Measurements from ENCODE around the gene SERPINA10. TPM values are rescaled to one million over a fixed set of nuclear protein-coding genes. Genes with fewer than 3 reads are reported as not detected.

Gene SERPINA10
- total and polyA plus RNA-seq, 2 experiments from 2014 or later: 0.11 TPM; not detected in 1

- TF ChIP-seq, protein P1, sequence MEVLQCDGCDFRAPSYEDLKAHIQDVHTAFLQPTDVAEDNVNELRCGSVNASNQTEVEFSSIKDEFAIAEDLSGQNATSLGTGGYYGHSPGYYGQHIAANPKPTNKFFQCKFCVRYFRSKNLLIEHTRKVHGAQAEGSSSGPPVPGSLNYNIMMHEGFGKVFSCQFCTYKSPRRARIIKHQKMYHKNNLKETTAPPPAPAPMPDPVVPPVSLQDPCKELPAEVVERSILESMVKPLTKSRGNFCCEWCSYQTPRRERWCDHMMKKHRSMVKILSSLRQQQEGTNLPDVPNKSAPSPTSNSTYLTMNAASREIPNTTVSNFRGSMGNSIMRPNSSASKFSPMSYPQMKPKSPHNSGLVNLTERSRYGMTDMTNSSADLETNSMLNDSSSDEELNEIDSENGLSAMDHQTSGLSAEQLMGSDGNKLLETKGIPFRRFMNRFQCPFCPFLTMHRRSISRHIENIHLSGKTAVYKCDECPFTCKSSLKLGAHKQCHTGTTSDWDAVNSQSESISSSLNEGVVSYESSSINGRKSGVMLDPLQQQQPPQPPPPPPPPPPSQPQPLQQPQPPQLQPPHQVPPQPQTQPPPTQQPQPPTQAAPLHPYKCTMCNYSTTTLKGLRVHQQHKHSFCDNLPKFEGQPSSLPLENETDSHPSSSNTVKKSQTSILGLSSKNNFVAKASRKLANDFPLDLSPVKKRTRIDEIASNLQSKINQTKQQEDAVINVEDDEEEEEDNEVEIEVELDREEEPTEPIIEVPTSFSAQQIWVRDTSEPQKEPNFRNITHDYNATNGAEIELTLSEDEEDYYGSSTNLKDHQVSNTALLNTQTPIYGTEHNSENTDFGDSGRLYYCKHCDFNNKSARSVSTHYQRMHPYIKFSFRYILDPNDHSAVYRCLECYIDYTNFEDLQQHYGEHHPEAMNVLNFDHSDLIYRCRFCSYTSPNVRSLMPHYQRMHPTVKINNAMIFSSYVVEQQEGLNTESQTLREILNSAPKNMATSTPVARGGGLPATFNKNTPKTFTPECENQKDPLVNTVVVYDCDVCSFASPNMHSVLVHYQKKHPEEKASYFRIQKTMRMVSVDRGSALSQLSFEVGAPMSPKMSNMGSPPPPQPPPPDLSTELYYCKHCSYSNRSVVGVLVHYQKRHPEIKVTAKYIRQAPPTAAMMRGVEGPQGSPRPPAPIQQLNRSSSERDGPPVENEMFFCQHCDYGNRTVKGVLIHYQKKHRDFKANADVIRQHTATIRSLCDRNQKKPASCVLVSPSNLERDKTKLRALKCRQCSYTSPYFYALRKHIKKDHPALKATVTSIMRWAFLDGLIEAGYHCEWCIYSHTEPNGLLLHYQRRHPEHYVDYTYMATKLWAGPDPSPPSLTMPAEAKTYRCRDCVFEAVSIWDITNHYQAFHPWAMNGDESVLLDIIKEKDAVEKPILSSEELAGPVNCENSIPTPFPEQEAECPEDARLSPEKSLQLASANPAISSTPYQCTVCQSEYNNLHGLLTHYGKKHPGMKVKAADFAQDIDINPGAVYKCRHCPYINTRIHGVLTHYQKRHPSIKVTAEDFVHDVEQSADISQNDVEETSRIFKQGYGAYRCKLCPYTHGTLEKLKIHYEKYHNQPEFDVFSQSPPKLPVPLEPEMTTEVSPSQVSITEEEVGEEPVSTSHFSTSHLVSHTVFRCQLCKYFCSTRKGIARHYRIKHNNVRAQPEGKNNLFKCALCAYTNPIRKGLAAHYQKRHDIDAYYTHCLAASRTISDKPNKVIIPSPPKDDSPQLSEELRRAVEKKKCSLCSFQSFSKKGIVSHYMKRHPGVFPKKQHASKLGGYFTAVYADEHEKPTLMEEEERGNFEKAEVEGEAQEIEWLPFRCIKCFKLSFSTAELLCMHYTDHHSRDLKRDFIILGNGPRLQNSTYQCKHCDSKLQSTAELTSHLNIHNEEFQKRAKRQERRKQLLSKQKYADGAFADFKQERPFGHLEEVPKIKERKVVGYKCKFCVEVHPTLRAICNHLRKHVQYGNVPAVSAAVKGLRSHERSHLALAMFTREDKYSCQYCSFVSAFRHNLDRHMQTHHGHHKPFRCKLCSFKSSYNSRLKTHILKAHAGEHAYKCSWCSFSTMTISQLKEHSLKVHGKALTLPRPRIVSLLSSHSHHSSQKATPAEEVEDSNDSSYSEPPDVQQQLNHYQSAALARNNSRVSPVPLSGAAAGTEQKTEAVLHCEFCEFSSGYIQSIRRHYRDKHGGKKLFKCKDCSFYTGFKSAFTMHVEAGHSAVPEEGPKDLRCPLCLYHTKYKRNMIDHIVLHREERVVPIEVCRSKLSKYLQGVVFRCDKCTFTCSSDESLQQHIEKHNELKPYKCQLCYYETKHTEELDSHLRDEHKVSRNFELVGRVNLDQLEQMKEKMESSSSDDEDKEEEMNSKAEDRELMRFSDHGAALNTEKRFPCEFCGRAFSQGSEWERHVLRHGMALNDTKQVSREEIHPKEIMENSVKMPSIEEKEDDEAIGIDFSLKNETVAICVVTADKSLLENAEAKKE (CRISPR knock-in tag; IDR thresholded peaks at IDR 0.05): no peak
Measured at GRCh38 chr14:94310248-94310647, 17.2 kb upstream of the SERPINA10 start (continued).

- no peak for TF ChIP-seq ZNF114 (CRISPR knock-in tag; IDR thresholded peaks at IDR 0.05)
- no peak for TF ChIP-seq CTCF (conservative IDR thresholded peaks at IDR 0.05; ENCODE audit: low read depth in 2 of 2)
- TF ChIP-seq STAT1 (IDR thresholded peaks at IDR 0.05; ENCODE audit: unreplicated experiment): no peak
- no peak for TF ChIP-seq POLR2AphosphoS5 (IDR thresholded peaks at IDR 0.05; ENCODE audit: low read depth)
- TF ChIP-seq, protein P2, sequence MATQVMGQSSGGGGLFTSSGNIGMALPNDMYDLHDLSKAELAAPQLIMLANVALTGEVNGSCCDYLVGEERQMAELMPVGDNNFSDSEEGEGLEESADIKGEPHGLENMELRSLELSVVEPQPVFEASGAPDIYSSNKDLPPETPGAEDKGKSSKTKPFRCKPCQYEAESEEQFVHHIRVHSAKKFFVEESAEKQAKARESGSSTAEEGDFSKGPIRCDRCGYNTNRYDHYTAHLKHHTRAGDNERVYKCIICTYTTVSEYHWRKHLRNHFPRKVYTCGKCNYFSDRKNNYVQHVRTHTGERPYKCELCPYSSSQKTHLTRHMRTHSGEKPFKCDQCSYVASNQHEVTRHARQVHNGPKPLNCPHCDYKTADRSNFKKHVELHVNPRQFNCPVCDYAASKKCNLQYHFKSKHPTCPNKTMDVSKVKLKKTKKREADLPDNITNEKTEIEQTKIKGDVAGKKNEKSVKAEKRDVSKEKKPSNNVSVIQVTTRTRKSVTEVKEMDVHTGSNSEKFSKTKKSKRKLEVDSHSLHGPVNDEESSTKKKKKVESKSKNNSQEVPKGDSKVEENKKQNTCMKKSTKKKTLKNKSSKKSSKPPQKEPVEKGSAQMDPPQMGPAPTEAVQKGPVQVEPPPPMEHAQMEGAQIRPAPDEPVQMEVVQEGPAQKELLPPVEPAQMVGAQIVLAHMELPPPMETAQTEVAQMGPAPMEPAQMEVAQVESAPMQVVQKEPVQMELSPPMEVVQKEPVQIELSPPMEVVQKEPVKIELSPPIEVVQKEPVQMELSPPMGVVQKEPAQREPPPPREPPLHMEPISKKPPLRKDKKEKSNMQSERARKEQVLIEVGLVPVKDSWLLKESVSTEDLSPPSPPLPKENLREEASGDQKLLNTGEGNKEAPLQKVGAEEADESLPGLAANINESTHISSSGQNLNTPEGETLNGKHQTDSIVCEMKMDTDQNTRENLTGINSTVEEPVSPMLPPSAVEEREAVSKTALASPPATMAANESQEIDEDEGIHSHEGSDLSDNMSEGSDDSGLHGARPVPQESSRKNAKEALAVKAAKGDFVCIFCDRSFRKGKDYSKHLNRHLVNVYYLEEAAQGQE (IDR thresholded peaks at IDR 0.05; ENCODE audit: unreplicated experiment): no peak
- no peak for TF ChIP-seq NANOG (IDR thresholded peaks at IDR 0.05; ENCODE audit: borderline replicate concordance)
- TF ChIP-seq, protein P3, sequence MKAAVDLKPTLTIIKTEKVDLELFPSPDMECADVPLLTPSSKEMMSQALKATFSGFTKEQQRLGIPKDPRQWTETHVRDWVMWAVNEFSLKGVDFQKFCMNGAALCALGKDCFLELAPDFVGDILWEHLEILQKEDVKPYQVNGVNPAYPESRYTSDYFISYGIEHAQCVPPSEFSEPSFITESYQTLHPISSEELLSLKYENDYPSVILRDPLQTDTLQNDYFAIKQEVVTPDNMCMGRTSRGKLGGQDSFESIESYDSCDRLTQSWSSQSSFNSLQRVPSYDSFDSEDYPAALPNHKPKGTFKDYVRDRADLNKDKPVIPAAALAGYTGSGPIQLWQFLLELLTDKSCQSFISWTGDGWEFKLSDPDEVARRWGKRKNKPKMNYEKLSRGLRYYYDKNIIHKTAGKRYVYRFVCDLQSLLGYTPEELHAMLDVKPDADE (IDR thresholded peaks at IDR 0.05): no peak
- no peak for TF ChIP-seq JUNB (IDR thresholded peaks at IDR 0.05; ENCODE audit: unreplicated experiment)
- no peak for TF ChIP-seq EZH2phosphoT487 (IDR thresholded peaks at IDR 0.05; ENCODE audit: unreplicated experiment)
- H3K4me2 ChIP-seq: no peak overlapping the region
- no peaks in the 10 kb centered on the region for H3K79me2 ChIP-seq (replicated peaks; ENCODE audit: insufficient read depth)
- H4K20me1 ChIP-seq (replicated peaks; ENCODE audit: insufficient read depth): no peaks in the 10 kb centered on the region
- Mint-ChIP-seq H3K9me3 (peaks cover 21% of the 10 kb centered on the region), H3K27me3 (ENCODE audit: insufficient read depth, low read depth, poor library complexity) (peaks cover 7% of the 10 kb centered on the region), H3K36me3 (ENCODE audit: low read depth) (peaks cover 10% of the 10 kb centered on the region), H3K4me3 (no peak overlapping the region), H3K27ac (no peak overlapping the region), H3K4me1 (no peaks in the 10 kb centered on the region)
- no peak for DNase-seq (ENCODE audit: low spot score)
- H3K27me3 ChIP-seq (ENCODE audit: insufficient read depth): no peaks in the 10 kb centered on the region
- H3K27ac ChIP-seq (ENCODE audit: low read depth): no peak overlapping the region
- H3K4me3 ChIP-seq: no peak overlapping the region
- H2AFZ ChIP-seq: no peak overlapping the region
- H3K4me1 ChIP-seq (ENCODE audit: insufficient read depth): no peaks in the 10 kb centered on the region
- no peaks in the 10 kb centered on the region for H3F3A ChIP-seq (replicated peaks; ENCODE audit: low read depth)
- no peaks in the 10 kb centered on the region for H3K36me3 ChIP-seq (ENCODE audit: insufficient read depth)
- ATAC-seq: no peak
- H3K9me2 ChIP-seq (ENCODE audit: insufficient read depth): no peaks in the 10 kb centered on the region
Measured at GRCh38 chr14:94309721-94310120, 16.7 kb upstream of the SERPINA10 start.

Data from GM23338 (cell line).